Measurements from ENCODE around the gene OGDH. TPM values are rescaled to one million over a fixed set of nuclear protein-coding genes. Genes with fewer than 3 reads are reported as not detected.

Gene OGDH
- total and polyA plus RNA-seq, 2 of the 13 experiments (the other 11 are each of a cell fraction or from before 2014, with no cell fraction given), result 17.4 to 25.4 TPM

DNA sequence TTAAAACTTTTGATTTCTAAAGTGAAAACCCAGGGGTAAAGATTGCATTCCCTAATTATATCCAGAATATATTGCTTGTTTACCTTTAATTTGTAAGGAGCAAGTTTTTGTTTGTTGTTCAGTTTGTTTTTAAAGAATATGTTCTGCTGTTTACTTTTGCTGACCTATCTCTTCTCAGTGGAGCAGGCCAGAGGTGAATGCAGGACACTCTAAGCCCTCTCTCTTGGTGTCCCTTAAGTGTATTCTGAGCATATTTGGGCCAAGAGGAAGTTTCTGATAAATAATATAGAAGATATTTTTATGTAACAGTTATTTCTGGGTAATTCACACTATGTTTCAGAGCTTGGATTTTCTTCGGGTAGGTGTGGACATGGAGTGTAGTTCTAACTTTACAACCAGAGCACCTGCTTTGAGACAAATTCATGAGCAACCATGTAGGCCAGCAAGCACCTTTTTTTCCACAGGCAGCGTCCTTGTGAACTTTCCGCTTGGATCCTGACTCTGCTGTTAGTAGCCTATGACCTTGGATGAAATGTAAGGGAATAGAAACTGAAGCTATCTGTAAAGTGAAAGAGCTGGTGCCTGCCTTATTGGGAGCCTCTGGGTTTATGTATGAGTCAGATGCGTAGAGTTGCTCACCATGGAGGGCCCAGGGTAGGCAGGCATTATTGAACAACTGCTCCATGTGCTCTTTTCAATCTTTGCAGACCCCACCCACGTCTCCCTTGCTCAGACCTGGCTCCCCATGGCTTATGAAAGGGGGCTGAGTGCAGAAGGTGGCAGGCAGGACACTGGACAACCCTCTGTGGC is 16.1 kb downstream of the OGDH start (continued):
- TF ChIP-seq, protein P1, sequence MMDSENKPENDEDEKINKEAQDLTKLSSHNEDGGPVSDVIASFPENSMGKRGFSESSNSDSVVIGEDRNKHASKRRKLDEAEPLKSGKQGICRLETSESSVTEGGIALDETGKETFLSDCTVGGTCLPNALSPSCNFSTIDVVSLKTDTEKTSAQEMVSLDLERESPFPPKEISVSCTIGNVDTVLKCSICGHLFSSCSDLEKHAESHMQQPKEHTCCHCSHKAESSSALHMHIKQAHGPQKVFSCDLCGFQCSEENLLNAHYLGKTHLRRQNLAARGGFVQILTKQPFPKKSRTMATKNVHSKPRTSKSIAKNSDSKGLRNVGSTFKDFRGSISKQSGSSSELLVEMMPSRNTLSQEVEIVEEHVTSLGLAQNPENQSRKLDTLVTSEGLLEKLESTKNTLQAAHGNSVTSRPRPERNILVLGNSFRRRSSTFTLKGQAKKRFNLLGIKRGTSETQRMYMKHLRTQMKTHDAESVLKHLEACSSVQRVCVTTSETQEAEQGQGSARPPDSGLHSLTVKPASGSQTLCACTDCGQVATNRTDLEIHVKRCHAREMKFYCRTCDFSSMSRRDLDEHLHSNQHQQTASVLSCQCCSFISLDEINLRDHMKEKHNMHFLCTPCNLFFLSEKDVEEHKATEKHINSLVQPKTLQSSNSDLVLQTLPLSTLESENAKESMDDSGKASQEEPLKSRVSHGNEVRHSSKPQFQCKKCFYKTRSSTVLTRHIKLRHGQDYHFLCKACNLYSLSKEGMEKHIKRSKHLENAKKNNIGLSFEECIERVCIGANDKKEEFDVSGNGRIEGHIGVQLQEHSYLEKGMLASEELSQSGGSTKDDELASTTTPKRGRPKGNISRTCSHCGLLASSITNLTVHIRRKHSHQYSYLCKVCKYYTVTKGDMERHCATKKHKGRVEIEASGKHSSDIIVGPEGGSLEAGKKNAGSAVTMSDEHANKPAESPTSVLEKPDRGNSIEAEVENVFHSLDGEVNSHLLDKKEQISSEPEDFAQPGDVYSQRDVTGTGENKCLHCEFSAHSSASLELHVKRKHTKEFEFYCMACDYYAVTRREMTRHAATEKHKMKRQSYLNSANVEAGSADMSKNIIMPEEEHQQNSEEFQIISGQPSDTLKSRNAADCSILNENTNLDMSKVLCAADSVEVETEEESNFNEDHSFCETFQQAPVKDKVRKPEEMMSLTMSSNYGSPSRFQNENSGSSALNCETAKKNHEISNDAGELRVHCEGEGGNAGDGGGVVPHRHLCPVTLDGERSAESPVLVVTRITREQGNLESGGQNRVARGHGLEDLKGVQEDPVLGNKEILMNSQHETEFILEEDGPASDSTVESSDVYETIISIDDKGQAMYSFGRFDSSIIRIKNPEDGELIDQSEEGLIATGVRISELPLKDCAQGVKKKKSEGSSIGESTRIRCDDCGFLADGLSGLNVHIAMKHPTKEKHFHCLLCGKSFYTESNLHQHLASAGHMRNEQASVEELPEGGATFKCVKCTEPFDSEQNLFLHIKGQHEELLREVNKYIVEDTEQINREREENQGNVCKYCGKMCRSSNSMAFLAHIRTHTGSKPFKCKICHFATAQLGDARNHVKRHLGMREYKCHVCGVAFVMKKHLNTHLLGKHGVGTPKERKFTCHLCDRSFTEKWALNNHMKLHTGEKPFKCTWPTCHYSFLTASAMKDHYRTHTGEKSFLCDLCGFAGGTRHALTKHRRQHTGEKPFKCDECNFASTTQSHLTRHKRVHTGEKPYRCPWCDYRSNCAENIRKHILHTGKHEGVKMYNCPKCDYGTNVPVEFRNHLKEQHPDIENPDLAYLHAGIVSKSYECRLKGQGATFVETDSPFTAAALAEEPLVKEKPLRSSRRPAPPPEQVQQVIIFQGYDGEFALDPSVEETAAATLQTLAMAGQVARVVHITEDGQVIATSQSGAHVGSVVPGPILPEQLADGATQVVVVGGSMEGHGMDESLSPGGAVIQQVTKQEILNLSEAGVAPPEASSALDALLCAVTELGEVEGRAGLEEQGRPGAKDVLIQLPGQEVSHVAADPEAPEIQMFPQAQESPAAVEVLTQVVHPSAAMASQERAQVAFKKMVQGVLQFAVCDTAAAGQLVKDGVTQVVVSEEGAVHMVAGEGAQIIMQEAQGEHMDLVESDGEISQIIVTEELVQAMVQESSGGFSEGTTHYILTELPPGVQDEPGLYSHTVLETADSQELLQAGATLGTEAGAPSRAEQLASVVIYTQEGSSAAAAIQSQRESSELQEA (CRISPR knock-in tag; IDR thresholded peaks at IDR 0.05; ENCODE audit: not compliant biosample characterization), result no peak
- TF ChIP-seq, protein P2, sequence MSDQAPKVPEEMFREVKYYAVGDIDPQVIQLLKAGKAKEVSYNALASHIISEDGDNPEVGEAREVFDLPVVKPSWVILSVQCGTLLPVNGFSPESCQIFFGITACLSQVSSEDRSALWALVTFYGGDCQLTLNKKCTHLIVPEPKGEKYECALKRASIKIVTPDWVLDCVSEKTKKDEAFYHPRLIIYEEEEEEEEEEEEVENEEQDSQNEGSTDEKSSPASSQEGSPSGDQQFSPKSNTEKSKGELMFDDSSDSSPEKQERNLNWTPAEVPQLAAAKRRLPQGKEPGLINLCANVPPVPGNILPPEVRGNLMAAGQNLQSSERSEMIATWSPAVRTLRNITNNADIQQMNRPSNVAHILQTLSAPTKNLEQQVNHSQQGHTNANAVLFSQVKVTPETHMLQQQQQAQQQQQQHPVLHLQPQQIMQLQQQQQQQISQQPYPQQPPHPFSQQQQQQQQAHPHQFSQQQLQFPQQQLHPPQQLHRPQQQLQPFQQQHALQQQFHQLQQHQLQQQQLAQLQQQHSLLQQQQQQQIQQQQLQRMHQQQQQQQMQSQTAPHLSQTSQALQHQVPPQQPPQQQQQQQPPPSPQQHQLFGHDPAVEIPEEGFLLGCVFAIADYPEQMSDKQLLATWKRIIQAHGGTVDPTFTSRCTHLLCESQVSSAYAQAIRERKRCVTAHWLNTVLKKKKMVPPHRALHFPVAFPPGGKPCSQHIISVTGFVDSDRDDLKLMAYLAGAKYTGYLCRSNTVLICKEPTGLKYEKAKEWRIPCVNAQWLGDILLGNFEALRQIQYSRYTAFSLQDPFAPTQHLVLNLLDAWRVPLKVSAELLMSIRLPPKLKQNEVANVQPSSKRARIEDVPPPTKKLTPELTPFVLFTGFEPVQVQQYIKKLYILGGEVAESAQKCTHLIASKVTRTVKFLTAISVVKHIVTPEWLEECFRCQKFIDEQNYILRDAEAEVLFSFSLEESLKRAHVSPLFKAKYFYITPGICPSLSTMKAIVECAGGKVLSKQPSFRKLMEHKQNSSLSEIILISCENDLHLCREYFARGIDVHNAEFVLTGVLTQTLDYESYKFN (CRISPR knock-in tag; conservative IDR thresholded peaks at IDR 0.05), result 0 out of 2 replicates have a peak, but pooled peaks have one; percentile 29
- no peak for TF ChIP-seq SOX13 (IDR thresholded peaks at IDR 0.05)
- TF ChIP-seq SOX13 (CRISPR knock-in tag; conservative IDR thresholded peaks at IDR 0.05 in 1 of 2, IDR thresholded peaks at IDR 0.05 in 1 of 2), result 0 out of 4 replicates have a peak, but pooled peaks of 1 of the 2 experiments have one; percentile 5
- no peak for TF ChIP-seq TMF1 (CRISPR knock-in tag; IDR thresholded peaks at IDR 0.05; ENCODE audit: low read depth)
- 0 out of 2 replicates have a peak, but pooled peaks have one; percentile 5 for TF ChIP-seq SMC3 (IDR thresholded peaks at IDR 0.05; ENCODE audit: low read length)
- TF ChIP-seq, protein P3, sequence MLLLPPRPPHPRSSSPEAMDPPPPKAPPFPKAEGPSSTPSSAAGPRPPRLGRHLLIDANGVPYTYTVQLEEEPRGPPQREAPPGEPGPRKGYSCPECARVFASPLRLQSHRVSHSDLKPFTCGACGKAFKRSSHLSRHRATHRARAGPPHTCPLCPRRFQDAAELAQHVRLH (CRISPR knock-in tag; IDR thresholded peaks at IDR 0.05; ENCODE audit: borderline replicate concordance, low read depth), result 0 out of 2 replicates have a peak, but pooled peaks have one; percentile 17
- TF ChIP-seq, protein P4, sequence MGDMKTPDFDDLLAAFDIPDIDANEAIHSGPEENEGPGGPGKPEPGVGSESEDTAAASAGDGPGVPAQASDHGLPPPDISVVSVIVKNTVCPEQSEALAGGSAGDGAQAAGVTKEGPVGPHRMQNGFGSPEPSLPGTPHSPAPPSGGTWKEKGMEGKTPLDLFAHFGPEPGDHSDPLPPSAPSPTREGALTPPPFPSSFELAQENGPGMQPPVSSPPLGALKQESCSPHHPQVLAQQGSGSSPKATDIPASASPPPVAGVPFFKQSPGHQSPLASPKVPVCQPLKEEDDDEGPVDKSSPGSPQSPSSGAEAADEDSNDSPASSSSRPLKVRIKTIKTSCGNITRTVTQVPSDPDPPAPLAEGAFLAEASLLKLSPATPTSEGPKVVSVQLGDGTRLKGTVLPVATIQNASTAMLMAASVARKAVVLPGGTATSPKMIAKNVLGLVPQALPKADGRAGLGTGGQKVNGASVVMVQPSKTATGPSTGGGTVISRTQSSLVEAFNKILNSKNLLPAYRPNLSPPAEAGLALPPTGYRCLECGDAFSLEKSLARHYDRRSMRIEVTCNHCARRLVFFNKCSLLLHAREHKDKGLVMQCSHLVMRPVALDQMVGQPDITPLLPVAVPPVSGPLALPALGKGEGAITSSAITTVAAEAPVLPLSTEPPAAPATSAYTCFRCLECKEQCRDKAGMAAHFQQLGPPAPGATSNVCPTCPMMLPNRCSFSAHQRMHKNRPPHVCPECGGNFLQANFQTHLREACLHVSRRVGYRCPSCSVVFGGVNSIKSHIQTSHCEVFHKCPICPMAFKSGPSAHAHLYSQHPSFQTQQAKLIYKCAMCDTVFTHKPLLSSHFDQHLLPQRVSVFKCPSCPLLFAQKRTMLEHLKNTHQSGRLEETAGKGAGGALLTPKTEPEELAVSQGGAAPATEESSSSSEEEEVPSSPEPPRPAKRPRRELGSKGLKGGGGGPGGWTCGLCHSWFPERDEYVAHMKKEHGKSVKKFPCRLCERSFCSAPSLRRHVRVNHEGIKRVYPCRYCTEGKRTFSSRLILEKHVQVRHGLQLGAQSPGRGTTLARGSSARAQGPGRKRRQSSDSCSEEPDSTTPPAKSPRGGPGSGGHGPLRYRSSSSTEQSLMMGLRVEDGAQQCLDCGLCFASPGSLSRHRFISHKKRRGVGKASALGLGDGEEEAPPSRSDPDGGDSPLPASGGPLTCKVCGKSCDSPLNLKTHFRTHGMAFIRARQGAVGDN (CRISPR knock-in tag; IDR thresholded peaks at IDR 0.05), result no peak; the same call in 1 of the 2 replicates
- peak; percentile 98 for TF ChIP-seq ZFP36L1 (CRISPR knock-in tag; IDR thresholded peaks at IDR 0.05)
- 0 out of 2 replicates have a peak, but pooled peaks have one; percentile 23 for TF ChIP-seq ZBTB38 (CRISPR knock-in tag; IDR thresholded peaks at IDR 0.05)
